ENCODE measurements around the gene LEO1. TPM values are rescaled to one million over a fixed set of nuclear protein-coding genes. Genes with fewer than 3 reads are reported as not detected.
A peak's percentile ranks its signal among the peaks of the same experiment; 100 is the strongest.

The LEO1 gene
- total and polyA plus RNA-seq, 10 of the 15 experiments (the other 5 are each of a cell fraction or from before 2014, with no cell fraction given) = 13.6 to 50.6 (median 32.4) TPM

- TF ChIP-seq REST (IDR thresholded peaks at IDR 0.05; ENCODE audit: low read depth, low read length) (no peak), NFXL1 (IDR thresholded peaks at IDR 0.05; ENCODE audit: borderline replicate concordance) (no peak), ATF2 (IDR thresholded peaks at IDR 0.05; ENCODE audit: low read length) (no peak), JUNB (IDR thresholded peaks at IDR 0.05) (no peak), CEBPZ (IDR thresholded peaks at IDR 0.05; ENCODE audit: low read depth, low read length) (no peak), SMAD1 (IDR thresholded peaks at IDR 0.05; ENCODE audit: low read depth, partially characterized antibody) (peak; percentile 48), ZBTB33 (IDR thresholded peaks at IDR 0.05) (no peak), MYC (IDR thresholded peaks at IDR 0.05; ENCODE audit: insufficient read depth, insufficient read length, insufficient replicate concordance, low read length, severe bottlenecking) (peak; percentile 55), NFYB (IDR thresholded peaks at IDR 0.05; ENCODE audit: insufficient read depth, low read depth, low read length) (no peak), RELA (IDR thresholded peaks at IDR 0.05; ENCODE audit: borderline replicate concordance, partially characterized antibody) (peak; percentile 34), NRF1 (conservative IDR thresholded peaks at IDR 0.05; ENCODE audit: low read depth, low read length) (no peak), JUND (IDR thresholded peaks at IDR 0.05; ENCODE audit: low read depth, low read length) (no peak), FOXK2 (IDR thresholded peaks at IDR 0.05) (no peak), RBBP5 (conservative IDR thresholded peaks at IDR 0.05) (no peak), PML (IDR thresholded peaks at IDR 0.05; ENCODE audit: low read length) (no peak)
Measured at GRCh38 chr15:52019394-52020220, 48.0 kb upstream of the LEO1 start (continued).
